OCI-LY1 (cell line): ENCODE data around the gene RBM26.

ENCODE experiments used
- H2AFZ ChIP-seq: fragments of 200-600 bp; sonication (generic), shearing (Covaris generic); 2 replicates; pipeline ENCODE4 v1.6.0; 2014; ENCODE audit warnings: antibody characterized with exemption, mild to moderate bottlenecking, low read length
- H3F3A ChIP-seq: fragments of 200-600 bp; sonication (generic), shearing (Covaris generic); 2 replicates; pipeline ENCODE4 v1.6.0; 2014; ENCODE audit warnings: mild to moderate bottlenecking, antibody characterized with exemption, low read length, moderate library complexity; ENCODE audit not compliant: insufficient read depth
- H3K27ac ChIP-seq: fragments of 200-600 bp; sonication (generic); 2 replicates; pipeline ENCODE4 v1.5.1; 2014; ENCODE audit warnings: low read length, mixed run types, mild to moderate bottlenecking, low read depth; ENCODE audit not compliant: poor library complexity, severe bottlenecking
- H3K27me3 ChIP-seq: fragments of 200-600 bp; sonication (generic); 2 replicates; pipeline ENCODE4 v1.6.0; 2014; ENCODE audit warnings: antibody characterized with exemption, mild to moderate bottlenecking, low read length, moderate library complexity; ENCODE audit not compliant: insufficient read depth
- H3K36me3 ChIP-seq: fragments of 200-600 bp; sonication (generic); 2 replicates; pipeline ENCODE4 v1.6.1; 2014; ENCODE audit warnings: mild to moderate bottlenecking, antibody characterized with exemption, low read length, moderate library complexity, mixed read lengths; ENCODE audit not compliant: insufficient read depth
- H3K4me1 ChIP-seq: fragments of 200-600 bp; sonication (generic); 2 replicates; pipeline ENCODE4 v1.5.1; 2014; ENCODE audit warnings: mild to moderate bottlenecking, low read length, moderate library complexity; ENCODE audit not compliant: insufficient read depth, severe bottlenecking
- H3K4me2 ChIP-seq: fragments of 200-600 bp; sonication (generic), shearing (Covaris generic); 2 replicates; pipeline ENCODE4 v1.6.1; 2014; ENCODE audit warnings: low read length
- H3K4me3 ChIP-seq: fragments of 200-600 bp; sonication (generic); 2 replicates; pipeline ENCODE4 v1.5.1; 2014; ENCODE audit warnings: low read length, low read depth, mild to moderate bottlenecking, mixed read lengths; ENCODE audit not compliant: poor library complexity, severe bottlenecking
- H3K79me2 ChIP-seq: fragments of 200-600 bp; shearing (Covaris generic); 2 replicates; pipeline ENCODE4 v1.6.1; 2016; ENCODE audit warnings: mixed run types, low read length, mixed read lengths; ENCODE audit not compliant: insufficient read depth
- H3K9ac ChIP-seq: fragments of 200-600 bp; sonication (generic), shearing (Covaris generic); 2 replicates; pipeline ENCODE4 v1.6.1; 2014; ENCODE audit warnings: mild to moderate bottlenecking, low read length, mixed read lengths
- H3K9me2 ChIP-seq: fragments of 200-600 bp; sonication (generic), shearing (Covaris generic); 2 replicates; pipeline ENCODE4 v1.6.1; 2014; ENCODE audit warnings: low read depth, mild to moderate bottlenecking, low read length, mixed read lengths
- H3K9me3 ChIP-seq: fragments of 200-600 bp; shearing (Covaris generic); 2 replicates; pipeline ENCODE4 v1.6.1; 2014; ENCODE audit warnings: low read length, mixed read lengths
- H4K20me1 ChIP-seq: fragments of 200-600 bp; sonication (generic), shearing (Covaris generic); 2 replicates; pipeline ENCODE4 v1.6.0; 2016; ENCODE audit warnings: mild to moderate bottlenecking, low read length; ENCODE audit not compliant: insufficient read depth
- CTCF ChIP-seq: fragments of 200-600 bp; sonication (generic), shearing (Covaris generic); IDR thresholded peaks from 2 replicates; pipeline ENCODE4 v1.5.1; 2017; ENCODE audit warnings: mild to moderate bottlenecking, antibody characterized with exemption, low read length, moderate library complexity, mixed read lengths
- EZH2 ChIP-seq: fragments of 200-600 bp; sonication (generic), shearing (Covaris generic); IDR thresholded peaks from 2 replicates; pipeline ENCODE4 v1.8.0; 2017; ENCODE audit warnings: borderline replicate concordance, mixed run types, mild to moderate bottlenecking, antibody characterized with exemption, low read length, moderate library complexity, mixed read lengths

The RBM26 gene

GRCh38 chr13:79447741-79448140 lies 41.7 kb upstream of the RBM26 start:
- Histone ChIP-seq H2AFZ (no peak overlapping the region), H3K79me2 (no peaks in the 10 kb centered on the region), H3K27ac (no peak overlapping the region), H3K36me3 (no peaks in the 10 kb centered on the region), H3K4me2 (no peak overlapping the region), H3F3A (no peaks in the 10 kb centered on the region), H3K4me3 (no peak overlapping the region), H3K4me1 (peaks cover 15% of the 10 kb centered on the region), H3K9ac (no peak overlapping the region), H3K9me2 (no peaks in the 10 kb centered on the region), H4K20me1 (no peaks in the 10 kb centered on the region), H3K9me3 (no peaks in the 10 kb centered on the region), H3K27me3 (no peaks in the 10 kb centered on the region)
- TF ChIP-seq CTCF (no peak), EZH2 (no peak)

- Histone ChIP-seq H3K9ac (no peak overlapping the region), H3K27ac (no peak overlapping the region), H3K9me2 (no peaks in the 10 kb centered on the region), H3K79me2 (no peaks in the 10 kb centered on the region), H3K27me3 (no peaks in the 10 kb centered on the region), H4K20me1 (no peaks in the 10 kb centered on the region), H3K4me1 (peaks cover 15% of the 10 kb centered on the region), H3K36me3 (no peaks in the 10 kb centered on the region), H2AFZ (no peak overlapping the region), H3K4me2 (no peak overlapping the region), H3F3A (no peaks in the 10 kb centered on the region), H3K4me3 (no peak overlapping the region), H3K9me3 (no peaks in the 10 kb centered on the region)
- TF ChIP-seq CTCF (no peak), EZH2 (no peak)
Measured at GRCh38 chr13:79447141-79447540, 41.1 kb upstream of the RBM26 start.

- Histone ChIP-seq H3K4me3 (no peak overlapping the region), H3K36me3 (no peaks in the 10 kb centered on the region), H4K20me1 (no peaks in the 10 kb centered on the region), H3F3A (no peaks in the 10 kb centered on the region), H3K4me1 (peaks cover 11% of the 10 kb centered on the region), H3K27me3 (no peaks in the 10 kb centered on the region), H3K9me3 (no peaks in the 10 kb centered on the region), H3K9me2 (no peaks in the 10 kb centered on the region), H3K27ac (no peak overlapping the region), H3K79me2 (no peaks in the 10 kb centered on the region), H2AFZ (no peak overlapping the region), H3K4me2 (no peak overlapping the region), H3K9ac (no peak overlapping the region)
- TF ChIP-seq EZH2 (no peak), CTCF (no peak)
Measured at GRCh38 chr13:79445968-79446645, 40.1 kb upstream of the RBM26 start.
